HG03095 (cell line): Measurements from ENCODE around the gene RGPD6.
A peak's percentile ranks its signal among the peaks of the same experiment; 100 is the strongest.
"Not testable (repeated sequence)": the region's sequence is repeated elsewhere in the genome, so short reads cannot be mapped to it uniquely, and the experiment has no call there.

Source experiments
- ATAC-seq: cut with Tn5 transposase; IDR thresholded peaks from one replicate; pipeline ENCODE4 v1.9.1; 2021; ENCODE audit warnings: moderate library complexity; ENCODE audit not compliant: unreplicated experiment

RGPD6 gene

DNA sequence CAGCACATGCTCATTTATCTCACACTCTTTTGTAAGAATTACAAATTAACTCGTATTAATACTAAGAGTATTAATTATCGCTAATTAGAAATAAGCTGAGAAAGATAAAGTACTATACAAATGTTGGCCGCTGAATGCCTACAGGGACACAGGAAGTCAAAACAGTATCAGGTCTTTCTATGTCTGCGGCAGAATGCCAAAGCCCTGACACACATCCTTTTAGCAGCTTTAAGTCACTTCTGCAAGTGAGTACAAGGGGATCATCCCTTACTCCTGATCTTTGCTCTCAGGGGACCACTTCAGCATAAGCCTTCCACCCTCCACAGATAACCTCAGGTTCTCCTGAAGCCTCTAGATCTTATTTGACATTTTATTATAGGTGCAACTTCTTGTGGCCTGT, 94.3 kb downstream of the RGPD6 start:
- not testable (repeated sequence) for ATAC-seq

DNA sequence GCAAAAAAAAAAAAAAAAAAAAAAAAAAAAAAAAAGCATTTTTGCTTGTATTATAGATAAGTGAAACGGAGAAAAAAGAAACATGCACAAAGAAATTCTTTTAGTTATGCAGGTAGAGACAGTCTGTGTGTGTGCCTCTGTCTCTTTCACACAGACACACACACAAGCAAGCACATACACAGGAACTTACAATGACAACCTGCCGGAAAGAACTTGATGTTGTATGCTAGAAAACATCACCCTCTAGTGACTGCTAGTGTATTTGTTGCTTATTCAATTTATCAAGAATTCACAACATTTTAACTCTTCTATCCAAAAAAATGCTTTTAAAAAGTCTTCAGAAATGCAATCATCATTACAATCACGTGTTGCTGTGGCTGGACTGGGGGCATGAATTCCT, 95.8 kb downstream of the RGPD6 start:
- ATAC-seq: not testable (repeated sequence)

DNA sequence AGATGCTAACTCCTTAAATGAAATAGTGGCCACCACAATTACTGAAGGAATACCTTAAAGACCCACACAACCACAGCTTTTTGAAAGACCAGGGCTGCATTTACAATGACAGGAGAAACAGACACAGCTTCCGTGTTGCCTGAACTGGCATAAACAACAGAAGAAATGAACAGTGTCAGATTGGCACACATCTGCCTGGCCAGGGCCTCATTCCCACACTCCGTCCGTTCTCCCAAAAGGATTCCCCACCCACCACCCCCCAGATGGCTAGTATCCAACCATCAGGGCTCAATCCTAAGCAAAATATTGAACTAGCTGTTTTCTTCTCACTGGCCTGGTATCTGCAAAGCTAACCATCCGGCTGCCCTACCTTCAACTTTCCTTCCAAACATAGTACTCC, 96.9 kb downstream of the RGPD6 start:
- ATAC-seq: not testable (repeated sequence)

DNA sequence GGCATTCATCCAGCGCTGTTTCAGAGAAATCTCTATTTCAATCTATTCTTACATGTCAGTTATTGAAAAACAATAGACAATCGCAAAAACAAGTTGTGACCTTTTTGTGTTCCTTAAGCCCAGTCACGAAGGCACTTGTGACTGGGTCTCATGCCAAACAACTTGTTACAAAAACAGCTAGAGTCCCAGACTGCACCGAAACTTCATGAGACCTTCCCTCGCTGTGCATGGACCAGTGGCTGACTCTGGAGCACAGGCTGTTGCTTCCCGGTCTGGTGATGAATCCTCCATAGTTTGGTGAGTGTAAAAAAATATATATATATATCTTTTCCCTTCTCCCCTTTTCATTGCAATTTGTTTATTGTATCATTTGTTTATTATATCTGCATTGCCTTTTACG, 99.7 kb downstream of the RGPD6 start:
- ATAC-seq: not testable (repeated sequence)

DNA sequence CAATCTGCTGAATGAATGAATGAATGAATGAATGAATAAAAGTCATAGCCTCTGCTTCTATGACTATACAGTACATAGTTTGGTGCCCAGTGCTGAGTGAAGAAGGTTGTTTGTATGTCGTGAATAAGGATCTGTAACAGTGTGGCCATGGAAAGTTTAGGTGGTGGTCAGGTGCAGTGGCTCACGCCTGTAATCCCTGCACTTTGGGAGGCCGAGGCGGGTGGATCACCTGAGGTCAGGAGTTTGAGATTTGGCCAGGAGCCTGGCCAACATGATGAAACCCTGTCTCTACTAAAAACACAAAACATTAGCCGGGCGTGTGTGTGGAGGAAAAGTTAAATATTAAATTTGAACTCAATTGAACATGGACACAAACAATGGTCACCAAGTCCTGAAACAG, 100.1 kb downstream of the RGPD6 start:
- ATAC-seq: not testable (repeated sequence)

DNA sequence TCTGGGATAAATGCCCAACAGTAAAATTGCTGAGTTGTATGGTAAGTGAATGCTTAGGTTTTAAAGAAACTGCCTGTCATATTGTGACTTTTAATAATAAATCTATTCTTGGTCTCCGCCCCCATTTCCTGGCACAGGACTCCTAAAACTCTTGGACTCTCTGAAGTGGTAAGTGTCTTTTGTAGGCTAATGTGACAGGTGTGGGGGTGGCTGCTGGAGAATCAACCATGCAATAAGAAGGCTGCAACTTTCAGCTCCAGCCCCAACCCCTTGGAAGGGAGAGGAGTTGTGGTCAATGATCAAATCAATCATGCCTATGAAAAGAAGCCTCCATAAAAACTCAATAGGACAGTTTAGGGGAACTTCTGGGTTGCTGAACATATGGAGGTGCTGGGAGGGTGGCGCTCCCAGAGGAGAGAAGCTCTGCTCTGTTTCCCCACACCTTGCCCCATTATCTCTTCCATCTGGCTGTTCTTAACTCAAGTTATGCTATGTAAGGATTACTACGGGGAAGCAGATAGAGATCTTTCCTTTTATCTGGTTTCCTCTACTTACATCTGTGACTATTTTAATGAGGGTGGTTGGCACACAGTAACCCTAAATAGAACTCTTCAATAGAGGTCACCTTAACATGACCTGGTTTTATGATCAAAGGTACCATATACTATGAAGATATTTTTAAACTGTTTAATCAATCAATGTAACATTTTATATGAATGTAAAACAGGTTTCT, 101.2 kb downstream of the RGPD6 start:
- not testable (repeated sequence) for ATAC-seq

DNA sequence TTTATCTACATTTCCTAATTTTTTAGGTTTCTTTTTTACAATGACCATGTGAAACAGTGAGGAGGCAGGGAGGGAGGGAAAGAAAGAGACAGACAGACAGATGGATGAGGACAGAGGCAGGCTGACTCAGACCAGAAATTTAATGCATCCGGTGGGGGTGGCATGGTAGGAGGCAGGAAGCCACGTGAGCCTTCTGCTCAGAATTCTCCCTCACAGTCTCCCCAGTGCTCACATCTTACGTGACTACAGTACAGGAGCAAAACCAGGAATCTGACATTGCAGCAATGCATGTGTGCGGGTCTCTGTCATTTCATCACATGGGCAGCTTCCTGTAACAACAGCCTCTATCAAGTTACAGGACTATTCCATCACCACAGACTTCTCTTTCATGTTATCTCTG, 102.1 kb downstream of the RGPD6 start:
- ATAC-seq: peak; percentile 95

DNA sequence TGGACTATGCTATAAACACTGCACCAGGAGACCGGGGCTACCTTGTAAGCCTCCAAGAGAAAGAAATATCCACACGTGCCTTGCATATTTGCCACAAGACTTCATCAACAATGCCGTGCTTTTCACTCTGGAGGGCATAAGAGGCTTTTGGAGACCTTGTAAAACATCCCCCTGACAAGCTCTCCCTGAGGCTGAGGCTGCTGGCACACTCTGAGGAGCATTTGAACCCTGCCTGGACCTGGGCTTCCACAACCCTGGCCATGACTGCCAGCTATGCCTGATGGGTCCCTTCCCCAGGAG, 104.0 kb downstream of the RGPD6 start:
- not testable (repeated sequence) for ATAC-seq

DNA sequence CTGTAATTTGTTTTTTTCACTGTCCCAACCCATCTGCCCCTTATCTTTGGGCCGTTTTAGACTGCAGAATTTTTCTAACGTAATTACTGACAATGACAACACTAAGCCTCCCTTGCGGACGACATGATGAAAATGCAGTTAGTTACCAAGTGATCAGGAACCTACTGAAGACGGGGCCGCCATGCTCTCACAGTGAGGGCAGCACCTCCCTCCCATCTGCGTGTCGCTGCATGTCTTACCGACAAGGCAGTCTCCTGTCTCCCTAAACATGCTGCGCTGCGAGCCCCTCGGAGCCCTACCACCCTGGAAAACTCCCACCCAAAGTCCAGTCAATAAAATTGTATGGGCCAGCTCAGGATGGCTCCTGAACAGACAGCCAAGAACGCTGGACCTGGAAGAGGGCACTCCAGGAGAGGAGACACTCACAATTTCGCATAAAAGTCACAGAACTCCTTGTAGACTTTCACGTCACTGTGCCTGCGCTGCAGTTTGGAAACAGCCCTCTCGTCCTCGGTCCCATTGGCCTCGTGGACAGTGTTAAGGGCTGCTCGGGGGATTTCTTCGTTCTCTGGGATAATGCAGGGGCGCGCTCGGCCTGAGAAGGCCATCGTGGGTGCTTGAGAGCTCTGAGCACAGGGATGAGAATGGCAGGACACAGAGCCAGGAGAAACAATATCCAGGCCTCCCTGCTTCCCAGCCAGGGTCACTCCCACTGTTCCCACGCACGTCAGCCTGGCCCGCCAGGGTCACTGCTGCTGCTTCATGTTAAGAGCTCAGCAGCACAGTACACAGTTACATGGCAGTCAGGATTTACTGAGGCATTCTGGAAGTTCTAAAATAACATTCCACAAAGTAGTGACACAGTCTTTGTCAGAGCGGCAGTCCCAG, 104.6 kb downstream of the RGPD6 start, which contains the start of gene LIMS4:
LIMS4 (minus strand) TSS at position 646 of the 888 bp plus-strand sequence; CDS start at position 608, 38 bp downstream.
- not testable (repeated sequence) for ATAC-seq

DNA sequence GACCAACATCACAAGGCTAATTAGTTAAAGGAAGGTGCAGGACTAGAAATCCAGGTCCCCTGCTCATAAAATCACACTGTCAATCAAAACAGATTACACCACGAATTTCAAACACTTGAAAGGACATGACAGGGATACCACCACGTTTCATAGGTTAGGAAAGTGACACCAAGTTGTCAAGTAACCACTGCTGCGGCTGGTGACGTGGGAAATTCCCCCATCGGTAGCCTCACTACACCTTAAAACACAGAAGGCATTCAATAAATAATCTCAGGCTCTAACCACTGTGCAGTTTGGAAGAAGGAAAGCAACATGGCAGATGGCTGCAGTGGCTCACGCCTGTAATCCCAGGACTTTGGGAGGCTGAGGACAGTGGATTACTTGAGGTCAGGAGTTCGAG, 108.1 kb downstream of the RGPD6 start:
- ATAC-seq: not testable (repeated sequence)

DNA sequence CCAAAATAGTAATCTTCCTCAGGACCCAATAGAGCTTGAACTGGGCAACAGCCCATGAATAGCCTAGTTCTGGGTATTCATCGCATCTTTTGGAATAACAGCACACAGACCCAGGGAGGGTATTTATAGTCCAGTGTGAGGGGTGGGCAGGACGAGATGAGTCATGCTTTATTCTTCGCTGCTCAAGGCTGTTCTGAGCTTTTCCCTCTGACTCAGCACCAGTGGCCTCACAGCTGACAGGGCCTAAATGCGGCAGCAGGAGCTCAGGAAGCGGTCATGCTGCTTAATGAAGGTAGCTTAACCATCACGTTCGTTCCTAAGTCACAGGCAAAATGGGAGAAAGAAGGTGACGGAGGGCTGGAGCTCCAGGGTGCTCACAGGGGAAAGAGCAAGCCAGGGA, 111.7 kb downstream of the RGPD6 start:
- ATAC-seq: peak; percentile 87
